HuH-7.5 (cell line): ENCODE measurements around the gene GATC.

Source experiments
- DNase-seq: peaks from one replicate; pipeline ENCODE4 v3.0.0; 2011; ENCODE audit warnings: low spot score

GATC gene

DNA sequence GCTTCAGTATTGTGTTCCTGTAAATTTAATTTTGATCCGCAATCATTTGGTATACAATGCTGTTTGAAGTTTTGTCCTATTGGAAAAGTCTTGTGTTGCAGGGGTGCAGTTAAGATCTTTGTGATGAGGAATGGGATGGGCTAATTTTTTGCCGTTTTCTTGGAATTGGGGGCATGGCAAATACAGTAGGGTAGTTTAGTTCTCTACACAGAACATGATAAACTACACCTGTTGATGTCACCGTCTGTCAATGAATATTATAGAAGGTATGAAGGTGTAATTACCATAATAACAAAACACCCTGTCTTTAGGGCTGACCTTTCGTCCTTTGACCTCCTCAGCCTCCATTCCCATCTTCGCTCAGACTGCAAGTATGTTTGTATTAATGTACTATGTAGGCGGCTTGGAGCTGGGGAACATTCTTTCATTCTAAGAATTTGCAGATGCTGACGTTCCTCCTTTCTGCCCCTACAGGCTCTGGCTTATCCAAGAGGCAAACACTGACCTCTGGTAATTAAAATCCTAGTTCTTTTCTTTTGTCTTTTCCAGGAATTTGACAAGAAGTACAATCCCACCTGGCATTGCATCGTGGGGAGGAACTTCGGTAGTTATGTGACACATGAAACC is 51.4 kb downstream of the GATC start:
- DNase-seq = no peak

DNA sequence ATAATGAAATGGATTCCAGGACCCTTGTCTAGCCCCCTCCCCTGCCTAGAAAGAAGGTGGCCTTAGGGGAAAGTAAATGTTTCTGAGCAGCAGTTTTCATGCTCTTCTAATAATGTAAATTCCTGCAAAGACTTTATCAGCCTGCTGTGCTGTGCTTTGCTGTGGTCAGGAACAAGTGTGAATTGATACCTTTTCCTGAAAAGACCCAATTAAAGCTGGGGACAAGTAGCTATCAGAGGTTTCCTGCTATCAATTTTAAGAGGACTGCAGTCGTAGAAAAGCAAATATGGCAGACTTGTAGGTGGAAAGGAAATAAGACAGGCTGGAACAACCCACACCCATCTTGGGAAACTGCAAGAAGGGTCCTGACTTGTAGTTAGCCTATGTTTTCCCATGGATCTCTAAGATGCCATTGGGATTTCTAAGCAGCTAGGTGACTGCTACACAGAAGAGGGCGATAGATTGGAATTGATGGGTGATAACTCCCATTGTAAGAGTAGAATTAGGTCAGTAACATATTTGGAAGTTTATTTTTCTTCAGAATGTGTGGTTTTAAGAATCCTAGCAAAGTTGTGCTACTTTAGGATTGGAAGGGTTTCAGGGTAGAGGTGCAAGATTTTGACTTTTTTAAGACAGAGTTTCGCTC is 52.7 kb downstream of the GATC start:
- no peak for DNase-seq

DNA sequence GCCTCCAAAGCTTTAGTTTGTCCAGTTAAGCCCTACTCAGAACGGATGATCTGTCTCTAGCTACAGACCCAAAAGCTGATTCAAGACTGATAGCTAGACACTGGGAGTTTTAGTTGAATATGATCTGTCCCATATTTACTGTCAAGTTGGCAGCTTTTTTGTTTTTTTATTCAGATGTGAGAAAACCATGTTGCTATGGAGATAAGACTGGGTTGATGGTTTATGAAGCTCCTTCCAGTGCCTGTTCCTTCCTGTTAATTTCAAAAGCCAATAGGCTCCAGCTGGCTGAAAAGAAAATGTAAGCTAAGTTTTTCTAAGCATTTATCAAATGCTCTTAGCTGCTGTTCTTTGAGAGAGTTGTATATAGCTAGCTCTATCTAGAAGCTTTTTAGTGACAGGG is 54.3 kb downstream of the GATC start:
- DNase-seq = no peak

DNA sequence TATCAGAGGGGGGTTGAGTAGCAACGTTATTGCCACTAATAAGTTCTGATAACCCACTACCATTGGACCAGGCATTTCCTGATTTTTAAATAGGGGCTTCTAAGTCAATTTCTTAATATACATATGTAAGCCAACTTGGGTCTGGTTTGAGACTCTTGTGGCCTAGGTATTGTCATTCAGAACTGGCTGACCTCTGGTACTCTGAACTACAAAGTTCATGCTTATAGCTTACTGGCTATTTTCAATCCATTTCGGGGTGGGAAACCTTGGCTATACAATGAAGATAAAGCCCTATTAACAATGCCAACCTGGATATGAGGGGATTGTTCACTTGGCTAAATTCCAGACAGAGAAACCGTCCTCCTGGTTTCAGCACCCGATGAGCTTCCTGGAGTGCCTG is 58.3 kb downstream of the GATC start:
- no peak for DNase-seq

DNA sequence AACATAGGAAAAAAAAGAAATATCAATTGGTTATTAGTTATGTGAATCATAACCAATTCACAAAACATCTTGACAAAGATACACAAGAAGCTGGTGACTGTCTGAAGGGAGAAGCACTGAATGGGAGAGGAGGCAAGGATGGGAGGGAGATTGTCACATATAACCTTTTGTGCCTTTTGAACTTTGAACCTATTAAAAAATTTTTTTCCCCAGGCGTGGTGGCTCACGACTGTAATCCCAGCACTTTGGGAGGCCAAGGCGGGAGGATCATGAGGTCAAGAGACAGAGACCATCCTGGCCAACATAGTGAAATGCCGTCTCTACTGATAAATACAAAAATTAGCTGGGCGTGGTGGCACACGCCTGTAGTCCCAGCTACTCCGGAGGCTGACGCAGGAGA is 62.3 kb downstream of the GATC start:
- no peak for DNase-seq
